Prostate gland (tissue), 2 donors: ENCODE measurements around the gene SUN1.

Experiments
- POLR2A ChIP-seq: fragments of 450-650 bp; IDR thresholded peaks from one replicate; pipeline ENCODE4 v1.6.1; 2016; ENCODE audit warnings: antibody characterized with exemption, mild to moderate bottlenecking
- TF ChIP-seq, protein P1 (sequence below), 4 experiments: fragments of 200-600 bp in 2 of 4; fragments of 450-650 bp in 2 of 4; sonication (generic) in 2 of 4; IDR thresholded peaks; 1 replicate in 3 of 4; 2 replicates in 1 of 4; pipeline ENCODE4 v1.5.1; 2016 to 2019; ENCODE audit warnings: antibody characterized with exemption in 4 of 4, mild to moderate bottlenecking in 2 of 4, moderate library complexity in 2 of 4

- TF ChIP-seq POLR2A, result no peak
- TF ChIP-seq, protein P1, sequence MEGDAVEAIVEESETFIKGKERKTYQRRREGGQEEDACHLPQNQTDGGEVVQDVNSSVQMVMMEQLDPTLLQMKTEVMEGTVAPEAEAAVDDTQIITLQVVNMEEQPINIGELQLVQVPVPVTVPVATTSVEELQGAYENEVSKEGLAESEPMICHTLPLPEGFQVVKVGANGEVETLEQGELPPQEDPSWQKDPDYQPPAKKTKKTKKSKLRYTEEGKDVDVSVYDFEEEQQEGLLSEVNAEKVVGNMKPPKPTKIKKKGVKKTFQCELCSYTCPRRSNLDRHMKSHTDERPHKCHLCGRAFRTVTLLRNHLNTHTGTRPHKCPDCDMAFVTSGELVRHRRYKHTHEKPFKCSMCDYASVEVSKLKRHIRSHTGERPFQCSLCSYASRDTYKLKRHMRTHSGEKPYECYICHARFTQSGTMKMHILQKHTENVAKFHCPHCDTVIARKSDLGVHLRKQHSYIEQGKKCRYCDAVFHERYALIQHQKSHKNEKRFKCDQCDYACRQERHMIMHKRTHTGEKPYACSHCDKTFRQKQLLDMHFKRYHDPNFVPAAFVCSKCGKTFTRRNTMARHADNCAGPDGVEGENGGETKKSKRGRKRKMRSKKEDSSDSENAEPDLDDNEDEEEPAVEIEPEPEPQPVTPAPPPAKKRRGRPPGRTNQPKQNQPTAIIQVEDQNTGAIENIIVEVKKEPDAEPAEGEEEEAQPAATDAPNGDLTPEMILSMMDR (IDR thresholded peaks at IDR 0.05), result no peak
Observed at GRCh38 chr7:868189-868486, 35.9 kb downstream of the SUN1 start.
